A549 (cell line): Measurements from ENCODE around the gene TTC33. TPM values are rescaled to one million over a fixed set of nuclear protein-coding genes. Genes with fewer than 3 reads are reported as not detected.
"Not testable (repeated sequence)": the region's sequence is repeated elsewhere in the genome, so short reads cannot be mapped to it uniquely, and the experiment has no call there.

ENCODE experiments used
- ATAC-seq, 2 experiments: fragments of 200-7000 bp in 1 of 2; fragments of >200 bp in 1 of 2; cut with Nextera tagmentation in 1 of 2; cut with Tn5 transposase in 1 of 2; 3 replicates each; pipeline versions ENCODE4 v1.8.0 to v1.9.1; 2018 to 2020; ENCODE audit warnings: mild to moderate bottlenecking in 1 of 2, moderate library complexity in 1 of 2
- CTCF ChIA-PET: fragments of 300-600 bp; sonication (Branson Sonifier 250); formaldehyde crosslinking; extraction: SDS; loops from one replicate; lab custom pipeline; 2021; ENCODE audit warnings: antibody characterized with exemption, inconsistent platforms; lab: Yijun Ruan, JAX
- POLR2A ChIA-PET: fragments of 350-600 bp; formaldehyde crosslinking; extraction: SDS; loops from one replicate; lab custom pipeline; 2021; ENCODE audit warnings: antibody characterized with exemption, inconsistent platforms; lab: Yijun Ruan, JAX
- DNase-seq, 2 experiments: peaks; one replicate each; pipeline versions ENCODE4 v3.0.0 to v3.0.0-alpha.2; 2011 to 2016; ENCODE audit warnings: low read depth in 1 of 2, low spot score in 1 of 2
- FAIRE-seq: peaks from 2 replicates; lab custom pipeline; 2011; peaks lifted over from hg19 to GRCh38; lab: Jason Lieb, UNC
- H3K27ac ChIP-seq, 2 experiments: fragments of >200 bp; sonication (Bioruptor Twin); formaldehyde crosslinking; 3 replicates each; pipeline ENCODE4 v1.5.1; 2016 to 2017
- H3K4me1 ChIP-seq: fragments of >200 bp; sonication (Bioruptor Twin); formaldehyde crosslinking; 3 replicates; pipeline ENCODE4 v1.6.1; 2016
- H3K4me2 ChIP-seq: fragments of >200 bp; sonication (Bioruptor Twin); formaldehyde crosslinking; 3 replicates; pipeline ENCODE4 v1.6.1; 2016
- H3K4me3 ChIP-seq: fragments of >200 bp; sonication (Bioruptor Twin); formaldehyde crosslinking; 3 replicates; pipeline ENCODE4 v1.5.1; 2016
- H3K9me3 ChIP-seq: fragments of >200 bp; sonication (Bioruptor Twin); formaldehyde crosslinking; 3 replicates; pipeline ENCODE4 v1.6.1; 2016
- ATOH8 ChIP-seq: fragments of 250-450 bp; sonication (Bioruptor Pico); IDR thresholded peaks from 2 replicates; pipeline ENCODE4 v1.5.0; 2020; ENCODE audit warnings: low read depth, mild to moderate bottlenecking, moderate library complexity
- BHLHE40 ChIP-seq: IDR thresholded peaks from 2 replicates; pipeline ENCODE4 v1.6.1; 2012; ENCODE audit warnings: low read depth, low read length, inconsistent platforms
- CEBPB ChIP-seq, 2 experiments: fragments of >200 bp in 1 of 2; sonication (Bioruptor Twin) in 1 of 2; formaldehyde crosslinking in 1 of 2; IDR thresholded peaks; 2 replicates each; pipeline ENCODE4 v1.6.1; 2012 to 2016
- CHD2 ChIP-seq: fragments of 150-350 bp; IDR thresholded peaks from 2 replicates; pipeline ENCODE4 v1.6.1; 2014; ENCODE audit warnings: low read length; ENCODE audit not compliant: partially characterized antibody
- CHD4 ChIP-seq: fragments of 200-600 bp; sonication (generic); IDR thresholded peaks from 2 replicates; pipeline ENCODE4 v1.6.1; 2016; ENCODE audit warnings: antibody characterized with exemption, mild to moderate bottlenecking, borderline replicate concordance
- CTCF ChIP-seq: fragments of >200 bp; sonication (Bioruptor Twin); formaldehyde crosslinking; IDR thresholded peaks from 3 replicates; pipeline ENCODE4 v1.5.1; 2016
- EHF ChIP-seq: fragments of 250-450 bp; sonication (Bioruptor Pico); IDR thresholded peaks from 2 replicates; pipeline ENCODE4 v1.5.0; 2020; ENCODE audit warnings: mild to moderate bottlenecking
- EHMT2 ChIP-seq: fragments of 200-600 bp; sonication (generic); IDR thresholded peaks from 2 replicates; pipeline ENCODE4 v1.6.1; 2016; ENCODE audit warnings: antibody characterized with exemption, low read depth, mild to moderate bottlenecking, moderate library complexity
- EP300 ChIP-seq, 2 experiments: fragments of >200 bp; sonication (Bioruptor Twin); formaldehyde crosslinking; IDR thresholded peaks; 2 replicates in 1 of 2; 3 replicates in 1 of 2; pipeline ENCODE4 v1.6.1; 2016 to 2017
- ESRRA ChIP-seq: fragments of 150-350 bp; IDR thresholded peaks from 2 replicates; pipeline ENCODE4 v1.6.1; 2014; ENCODE audit warnings: mild to moderate bottlenecking, low read length, borderline replicate concordance
- FOXS1 ChIP-seq: fragments of 250-450 bp; sonication (Bioruptor Pico); IDR thresholded peaks from 2 replicates; pipeline ENCODE4 v1.5.0; 2020; ENCODE audit warnings: mild to moderate bottlenecking, moderate library complexity
- HDAC2 ChIP-seq: fragments of 200-600 bp; sonication (generic); IDR thresholded peaks from 2 replicates; pipeline ENCODE4 v1.6.1; 2016
- HEYL ChIP-seq: fragments of 250-450 bp; sonication (Bioruptor Pico); IDR thresholded peaks from 2 replicates; pipeline ENCODE4 v1.8.0; 2021; ENCODE audit warnings: mild to moderate bottlenecking, moderate library complexity
- HOXB13 ChIP-seq: fragments of 250-450 bp; sonication (Bioruptor Pico); IDR thresholded peaks from 2 replicates; pipeline ENCODE4 v1.5.0; 2020; ENCODE audit warnings: low read depth, mild to moderate bottlenecking, moderate library complexity
- JUNB ChIP-seq: fragments of >200 bp; sonication (Bioruptor Twin); formaldehyde crosslinking; IDR thresholded peaks from 2 replicates; pipeline ENCODE4 v1.6.1; 2016
- MYC ChIP-seq: IDR thresholded peaks from 2 replicates; pipeline ENCODE4 v1.6.1; 2012; ENCODE audit warnings: mild to moderate bottlenecking, inconsistent platforms, low read length, improper control_type of control experiment, borderline replicate concordance
- POLR2A ChIP-seq: IDR thresholded peaks from 2 replicates; pipeline ENCODE4 v1.6.1; 2012; ENCODE audit warnings: mild to moderate bottlenecking, low read length
- RAD21 ChIP-seq, 2 experiments: fragments of >200 bp in 1 of 2; sonication (Bioruptor Twin) in 1 of 2; formaldehyde crosslinking in 1 of 2; IDR thresholded peaks in 1 of 2; conservative IDR thresholded peaks in 1 of 2; 2 replicates in 1 of 2; 3 replicates in 1 of 2; pipeline ENCODE4 v1.6.1; 2012 to 2018; ENCODE audit warnings: inconsistent platforms in 1 of 2
- RARB ChIP-seq: fragments of 250-450 bp; sonication (Bioruptor Pico); IDR thresholded peaks from 2 replicates; pipeline ENCODE4 v1.8.0; 2021; ENCODE audit warnings: mild to moderate bottlenecking, moderate library complexity
- REST ChIP-seq: fragments of 200-600 bp; sonication (generic); IDR thresholded peaks from 2 replicates; pipeline ENCODE4 v1.6.1; 2016; ENCODE audit warnings: antibody characterized with exemption, mild to moderate bottlenecking, moderate library complexity
- SMC3 ChIP-seq: fragments of >200 bp; sonication (Bioruptor Twin); formaldehyde crosslinking; IDR thresholded peaks from 3 replicates; pipeline ENCODE4 v1.6.1; 2018; ENCODE audit warnings: inconsistent platforms
- SREBF2 ChIP-seq: fragments of 450-650 bp; IDR thresholded peaks from 2 replicates; pipeline ENCODE4 v1.6.1; 2014; ENCODE audit warnings: mild to moderate bottlenecking, moderate library complexity
- USF2 ChIP-seq: fragments of 450-650 bp; IDR thresholded peaks from 2 replicates; pipeline ENCODE4 v1.6.1; 2014; ENCODE audit warnings: antibody characterized with exemption
- ZSCAN20 ChIP-seq: fragments of 250-450 bp; sonication (Bioruptor Pico); IDR thresholded peaks from 2 replicates; pipeline ENCODE4 v1.8.0; 2022; ENCODE audit warnings: mild to moderate bottlenecking, moderate library complexity
- WGBS: methylation state at CpG from one replicate; pipeline ENCODE4 v1.1.6; 2017; ENCODE audit errors: missing lambda C conversion rate; 5-methylcytosine and 5-hydroxymethylcytosine counted together
- polyA plus RNA-seq, 4 experiments: library from polyadenylated mRNA; depleted of rRNA in 3 of 4; stranded (reverse); fragments of >200 nt; fragmentation: RNase III in 1 of 4; extraction: RNeasy Plus Mini Kit Qiagen cat#74134 plus additional on column Dnase treatment in 1 of 4; gene quantifications; 2 replicates in 3 of 4; 3 replicates in 1 of 4; pipeline ENCODE4 v1.2.3, GENCODE V29; 2011 to 2017

The TTC33 gene
- polyA plus RNA-seq, 2 of the 4 experiments (the other 2 are of a cell fraction): 17.1 to 19.8 TPM

GRCh38 chr5:40733879-40734563, 21.7 kb downstream of the TTC33 start:
- no peak for FAIRE-seq
- H3K9me3 ChIP-seq: no peaks in the 10 kb centered on the region
- no peak for TF ChIP-seq CHD4
- TF ChIP-seq HDAC2: no peak
- TF ChIP-seq JUNB: no peak
- TF ChIP-seq ATOH8 (CRISPR knock-in tag): no peak
- TF ChIP-seq RARB (CRISPR knock-in tag): no peak
- TF ChIP-seq HOXB13: no peak
- no peak for TF ChIP-seq SMC3
- no peak for TF ChIP-seq ZSCAN20 (CRISPR knock-in tag)
- no peak for TF ChIP-seq RAD21 (conservative IDR thresholded peaks at IDR 0.05 in 1 of 2, IDR thresholded peaks at IDR 0.05 in 1 of 2)
- no peak for TF ChIP-seq MYC
- no peak for TF ChIP-seq HEYL (CRISPR knock-in tag)
- TF ChIP-seq CEBPB (IDR thresholded peaks at IDR 0.05): no peak
- no peak for TF ChIP-seq POLR2A
- TF ChIP-seq EHF (CRISPR knock-in tag): no peak
- TF ChIP-seq EP300 (IDR thresholded peaks at IDR 0.05): no peak
- no peak for TF ChIP-seq EHMT2
- H3K4me1 ChIP-seq: peaks cover 8% of the 10 kb centered on the region; the same call in 2 of the 3 replicates
- DNase-seq: no peak
- no peak for ATAC-seq
- no peak overlapping the region for H3K4me3 ChIP-seq
- no peak overlapping the region for H3K4me2 ChIP-seq
- ChIA-PET POLR2A (no interaction called here), CTCF (interaction anchor here (1.0 to 3.3 kb wide), 5 partner anchors 10 to 1156 kb away, joined by 3 to 25 read pairs (median 4); no protein-coding TSS in a partner anchor)
- WGBS: 66% methylated on average over 3 of the region's 3 CpGs
- no peak overlapping the region for H3K27ac ChIP-seq

- Histone ChIP-seq H3K4me2 (no peak overlapping the region), H3K27ac (no peak overlapping the region), H3K4me3 (no peak overlapping the region), H3K9me3 (no peaks in the 10 kb centered on the region), H3K4me1 (peaks cover 8% of the 10 kb centered on the region; the same call in 2 of the 3 replicates)
- TF ChIP-seq ESRRA: no peak
- no peak for TF ChIP-seq SREBF2
- no peak for TF ChIP-seq CHD2
- no peak for TF ChIP-seq EHF (CRISPR knock-in tag)
- ChIA-PET CTCF (interaction anchor here (1.1 to 3.3 kb wide), 3 partner anchors 41 to 1155 kb away, joined by 3 to 25 read pairs (median 4); no protein-coding TSS in a partner anchor), POLR2A (no interaction called here)
- ATAC-seq (no peak), FAIRE-seq (no peak), DNase-seq (no peak)
- WGBS: 92% methylated on average over 2 of the region's 2 CpGs
Observed at GRCh38 chr5:40733434-40733833, 22.3 kb downstream of the TTC33 start.

GRCh38 chr5:40722497-40722911, 33.3 kb downstream of the TTC33 start:
- H3K4me3 ChIP-seq, FAIRE-seq, CTCF ChIA-PET, H3K9me3 ChIP-seq, H3K4me2 ChIP-seq, DNase-seq, H3K27ac ChIP-seq, ATAC-seq, H3K4me1 ChIP-seq, POLR2A ChIA-PET: not testable (repeated sequence)
- 96% methylated on average over 23 of the region's 37 CpGs for WGBS

GRCh38 chr5:40720069-40720468, 35.7 kb downstream of the TTC33 start:
- Histone ChIP-seq H3K4me2 (no peak overlapping the region), H3K4me1 (peaks cover 6% of the 10 kb centered on the region; the same call in 1 of the 3 replicates), H3K27ac (no peak overlapping the region), H3K9me3 (no peaks in the 10 kb centered on the region), H3K4me3 (no peak overlapping the region)
- no peak for FAIRE-seq
- CTCF ChIA-PET: no interaction called here
- POLR2A ChIA-PET: no interaction called here
- no peak for ATAC-seq
- DNase-seq: no peak
- TF ChIP-seq CTCF (no peak), EHF (CRISPR knock-in tag) (no peak), RAD21 (conservative IDR thresholded peaks at IDR 0.05 in 1 of 2, IDR thresholded peaks at IDR 0.05 in 1 of 2) (no peak), FOXS1 (CRISPR knock-in tag) (no peak), USF2 (no peak), REST (no peak), CHD4 (no peak), BHLHE40 (no peak), EP300 (IDR thresholded peaks at IDR 0.05) (no peak), ZSCAN20 (CRISPR knock-in tag) (no peak)
